GM12874 (cell line): ENCODE data around the gene FKBP9.

Source experiments
- CTCF ChIP-seq: IDR thresholded peaks from 2 replicates; pipeline ENCODE4 v1.5.1; 2011; ENCODE audit warnings: low read depth, mild to moderate bottlenecking, control low read depth, low read length, moderate library complexity; ENCODE audit not compliant: insufficient read depth

Gene FKBP9

DNA sequence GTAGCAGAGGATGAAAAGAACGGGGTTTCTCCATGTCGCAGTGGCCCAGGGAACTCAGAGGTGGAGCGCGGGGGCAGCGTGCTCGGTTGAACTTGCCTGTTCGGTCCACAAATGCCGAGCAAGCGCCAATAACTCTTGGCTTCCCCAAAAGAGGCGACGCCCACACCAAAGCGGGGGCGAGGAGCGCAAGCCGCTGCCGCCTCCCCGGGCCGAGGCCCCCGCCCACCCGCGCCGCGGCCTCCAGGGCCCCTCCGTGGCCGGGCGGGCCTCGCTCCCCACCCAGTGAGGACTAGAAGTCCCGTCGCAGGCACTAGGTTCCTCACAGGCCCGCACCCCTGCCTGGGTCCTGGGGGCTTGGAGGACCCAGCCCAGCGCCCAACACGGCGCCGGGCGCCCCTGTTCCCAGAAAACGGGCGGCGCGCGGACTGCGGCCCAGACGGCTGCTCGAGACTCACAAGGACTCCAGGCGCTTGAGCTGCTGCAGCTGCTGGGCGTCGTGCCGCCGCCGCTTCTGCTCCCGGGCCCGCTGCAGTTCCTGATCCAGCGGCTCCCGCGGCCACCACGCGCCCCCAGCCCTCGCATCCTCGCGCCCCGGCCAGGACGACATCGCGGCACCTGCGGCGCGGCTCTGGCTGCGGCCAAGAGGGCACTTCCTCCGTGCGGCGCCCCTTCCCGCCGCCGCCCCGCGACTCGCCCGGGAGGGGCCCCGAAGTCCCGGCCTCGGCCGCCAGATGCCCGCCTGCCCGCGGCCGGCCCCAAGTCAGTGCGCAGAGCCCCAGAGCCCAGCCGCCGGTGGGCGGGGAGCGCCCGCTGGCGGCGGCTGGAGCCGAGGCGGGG, 14.6 kb upstream of the FKBP9 start:
- peak; percentile 77 for TF ChIP-seq CTCF

DNA sequence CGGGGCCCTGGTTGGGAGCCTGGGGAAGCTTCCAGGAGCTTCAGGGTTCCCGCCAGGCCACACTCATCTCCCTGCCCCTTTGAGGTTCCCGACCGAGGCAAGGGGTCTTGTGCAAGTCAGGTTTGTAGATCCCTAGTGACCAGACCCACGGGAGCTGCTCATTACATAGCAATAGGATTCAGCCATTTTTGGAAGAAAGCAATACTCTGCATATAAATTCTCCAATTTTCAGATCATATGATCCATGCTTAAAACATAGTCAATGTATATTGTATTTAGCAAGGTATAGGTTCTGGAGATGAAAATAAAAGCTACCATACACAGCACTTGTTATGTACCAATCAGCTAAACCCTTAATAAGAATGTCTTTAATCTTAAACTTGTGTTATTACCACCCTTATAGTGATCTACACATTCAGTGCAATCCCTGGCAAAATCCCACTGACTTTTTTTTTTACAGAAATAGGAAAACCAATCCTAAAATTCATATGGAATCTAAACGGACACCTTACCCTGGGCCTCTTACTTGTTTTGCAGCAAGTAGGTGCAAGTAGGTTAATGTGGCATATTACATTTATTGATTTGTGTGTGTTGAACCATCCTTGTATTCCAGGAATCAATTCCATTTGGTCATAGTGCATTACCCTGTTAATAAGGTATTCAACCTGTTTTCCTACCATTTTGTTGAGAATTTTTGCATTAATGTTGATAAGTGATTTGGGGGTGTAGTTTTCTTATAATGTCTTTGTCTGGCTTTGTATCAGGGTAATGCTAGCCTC, 13.8 kb upstream of the FKBP9 start:
- TF ChIP-seq CTCF = no peak

- no peak for TF ChIP-seq CTCF
Measured at GRCh38 chr7:32947420-32947983, 9.7 kb upstream of the FKBP9 start.

GRCh38 chr7:32948202-32948601, 9.0 kb upstream of the FKBP9 start:
- no peak for TF ChIP-seq CTCF

GRCh38 chr7:32952876-32953275, 4.4 kb upstream of the FKBP9 start:
- no peak for TF ChIP-seq CTCF

- TF ChIP-seq CTCF = no peak
Measured at GRCh38 chr7:32958046-32959025, 1.1 kb downstream of the FKBP9 start.
